ENCODE results near the gene RGS10.

DNA sequence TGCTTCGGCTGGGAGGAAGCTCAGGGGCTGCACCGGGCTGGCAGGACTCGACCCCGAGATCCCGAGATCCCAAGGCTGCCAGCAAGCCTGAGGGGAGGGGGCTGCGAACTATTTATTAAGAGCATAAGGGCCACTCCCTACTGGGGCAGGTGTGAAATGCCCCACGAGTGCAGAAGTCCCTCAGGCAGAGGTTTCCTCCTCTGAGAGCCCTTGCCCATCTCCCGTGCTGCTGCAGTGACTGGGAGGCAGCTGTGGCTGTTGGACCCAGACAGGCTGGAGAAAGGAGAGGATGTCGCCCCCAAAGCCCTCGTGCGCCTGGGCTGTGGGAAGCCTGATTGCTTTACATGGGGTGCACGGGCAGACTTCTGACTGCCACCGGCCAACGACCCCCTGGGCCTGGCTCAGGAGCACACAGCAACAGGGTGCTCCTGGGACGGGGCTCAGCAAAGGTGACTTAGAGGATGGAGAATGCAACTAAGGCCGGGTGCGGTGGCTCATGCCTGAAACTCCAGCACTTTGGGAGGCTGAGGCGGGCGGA, 39.8 kb downstream of the RGS10 start:
- TF ChIP-seq YY1 (IDR thresholded peaks at IDR 0.05; ENCODE audit: insufficient read depth, insufficient read length) (no peak), ZNF274 (IDR thresholded peaks at IDR 0.05; ENCODE audit: low read depth, low read length) (no peak), SUZ12 (IDR thresholded peaks at IDR 0.05; ENCODE audit: extremely low read depth, insufficient read depth, insufficient read length) (no peak)
